Lower leg skin (tissue), 4 donors: ENCODE results near the gene PSMB5. TPM values are rescaled to one million over a fixed set of nuclear protein-coding genes. Genes with fewer than 3 reads are reported as not detected.
"Not testable (repeated sequence)": the region's sequence is repeated elsewhere in the genome, so short reads cannot be mapped to it uniquely, and the experiment has no call there.

ENCODE experiments used
- DNase-seq, 2 donors: peaks; one replicate each; pipeline ENCODE4 v3.0.0-alpha.2; 2019; ENCODE audit warnings: low spot score in 2 of 2
- H3K4me3 ChIP-seq: fragments of 200-600 bp; sonication (generic); 2 replicates; pipeline ENCODE4 v1.5.1; 2017; ENCODE audit warnings: mild to moderate bottlenecking, low read depth; ENCODE audit not compliant: poor library complexity, severe bottlenecking
- CTCF ChIP-seq, 3 donors: fragments of 450-650 bp; IDR thresholded peaks; one replicate each; pipeline ENCODE4 v1.5.1; 2016; ENCODE audit warnings: antibody characterized with exemption in 3 of 3, mild to moderate bottlenecking in 3 of 3, moderate library complexity in 2 of 3
- POLR2A ChIP-seq, 2 donors: fragments of 450-650 bp; IDR thresholded peaks; one replicate each; pipeline ENCODE4 v1.6.1; 2016 to 2017; ENCODE audit warnings: antibody characterized with exemption in 2 of 2, mild to moderate bottlenecking in 1 of 2, moderate library complexity in 1 of 2
- WGBS, 2 donors: methylation state at CpG; one replicate each; pipeline ENCODE4 v1.1.5; 2018; 5-methylcytosine and 5-hydroxymethylcytosine counted together
- intact Hi-C: fragments of 100-400 bp; cut with DNase I; formaldehyde crosslinking; loops from one replicate; pipeline ENCODE4 v1.15.0; 2023; ENCODE audit warnings: low total_unique reads
- total RNA-seq, 4 donors: library from RNA; depleted of rRNA; stranded (reverse); fragments of >200 nt; gene quantifications; one replicate each; pipeline ENCODE4 v1.1.0, GENCODE V29; 2016

PSMB5 gene
- total RNA-seq, 4 donors from 2014 or later, result 70.6 to 148 (median 116) TPM

DNA sequence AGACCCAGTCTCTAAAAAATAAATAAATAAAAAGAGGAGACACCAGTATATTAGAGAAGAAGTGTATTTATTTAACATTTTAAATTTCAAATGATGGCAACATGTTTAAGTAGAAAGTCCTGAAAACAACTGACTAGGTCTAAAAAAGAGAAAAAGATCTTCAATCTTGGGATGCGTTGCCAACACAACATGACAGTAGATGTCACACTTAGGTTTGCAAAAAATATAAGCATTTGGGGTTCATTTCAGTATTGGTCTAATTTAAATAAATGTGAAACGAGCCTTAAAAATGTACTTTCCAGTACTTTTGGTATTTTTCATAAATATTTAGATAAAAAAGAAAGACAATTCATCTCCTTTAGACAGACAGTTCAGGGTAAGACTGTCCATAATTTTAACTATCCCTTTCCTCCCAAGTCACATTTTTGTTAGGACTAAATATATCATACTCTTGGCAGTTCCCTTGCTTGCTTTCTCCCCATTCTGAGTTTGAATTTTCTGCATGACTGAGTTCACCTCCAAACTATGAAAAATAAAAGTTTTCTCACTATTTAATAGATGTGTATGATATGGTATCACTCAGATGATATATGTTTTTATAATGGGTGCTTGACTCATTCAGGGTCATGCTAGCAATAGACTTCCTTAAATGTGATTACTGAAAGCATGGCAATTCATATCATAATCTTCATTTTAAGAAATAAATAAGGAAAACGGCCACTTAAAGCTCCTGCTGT, 29.1 kb downstream of the PSMB5 start:
- TF ChIP-seq POLR2A (IDR thresholded peaks at IDR 0.05), result no peak
- no peak for TF ChIP-seq CTCF (IDR thresholded peaks at IDR 0.05)
- no peak overlapping the region for H3K4me3 ChIP-seq
- no peak for DNase-seq
- intact Hi-C loops, result no loop called here
- WGBS, 2 donors, result 80 to 83% methylated on average over 3 of the region's 3 CpGs

DNA sequence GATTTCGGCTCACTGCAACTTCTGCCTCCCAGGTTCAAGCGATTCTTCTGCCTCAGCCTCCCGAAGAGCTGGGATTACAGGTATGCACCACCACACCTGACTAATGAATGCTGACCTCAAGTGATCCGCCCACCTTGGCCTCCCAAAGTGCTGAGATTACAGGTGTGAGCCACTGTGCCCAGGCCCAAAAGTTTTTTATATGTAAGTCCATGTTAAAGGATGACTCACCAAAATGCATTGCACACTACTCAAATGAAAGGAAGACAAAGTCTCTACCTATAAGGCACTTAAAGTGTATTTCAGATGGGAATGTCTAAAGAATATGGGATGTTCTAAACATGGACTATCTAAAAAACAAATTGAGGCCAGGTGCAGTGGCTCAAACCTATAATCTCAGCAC, 30.4 kb downstream of the PSMB5 start:
- WGBS, 2 donors, result 95 to 97% methylated on average over 4 of the region's 4 CpGs
- intact Hi-C loops, H3K4me3 ChIP-seq: not testable (repeated sequence)
- peak in 1 of 2 donors; percentile 66 for DNase-seq

DNA sequence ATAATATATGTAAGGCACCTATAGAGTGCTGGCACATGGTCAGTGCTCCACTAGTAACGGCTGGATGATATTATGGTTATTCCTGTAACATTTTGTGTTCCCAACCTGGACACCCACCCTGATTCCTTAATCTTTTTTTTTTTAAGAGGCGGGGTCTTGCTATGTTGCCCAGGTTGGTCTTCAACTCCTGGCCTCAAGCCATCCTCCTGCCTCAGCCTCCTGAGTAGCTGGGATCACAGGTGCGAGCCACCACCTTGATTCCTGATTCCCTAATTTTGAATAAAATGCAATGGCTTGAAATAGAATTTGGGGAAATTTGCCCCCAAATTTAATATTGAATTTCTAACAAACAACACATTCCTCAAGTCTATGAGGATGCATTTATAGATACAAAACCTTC, 32.1 kb downstream of the PSMB5 start:
- no peak for TF ChIP-seq CTCF (IDR thresholded peaks at IDR 0.05)
- no peak for TF ChIP-seq POLR2A (IDR thresholded peaks at IDR 0.05)
- H3K4me3 ChIP-seq, result no peak overlapping the region
- intact Hi-C loops, result no loop called here
- 94 to 95% methylated on average over 3 of the region's 3 CpGs for WGBS, 2 donors
- no peak for DNase-seq

DNA sequence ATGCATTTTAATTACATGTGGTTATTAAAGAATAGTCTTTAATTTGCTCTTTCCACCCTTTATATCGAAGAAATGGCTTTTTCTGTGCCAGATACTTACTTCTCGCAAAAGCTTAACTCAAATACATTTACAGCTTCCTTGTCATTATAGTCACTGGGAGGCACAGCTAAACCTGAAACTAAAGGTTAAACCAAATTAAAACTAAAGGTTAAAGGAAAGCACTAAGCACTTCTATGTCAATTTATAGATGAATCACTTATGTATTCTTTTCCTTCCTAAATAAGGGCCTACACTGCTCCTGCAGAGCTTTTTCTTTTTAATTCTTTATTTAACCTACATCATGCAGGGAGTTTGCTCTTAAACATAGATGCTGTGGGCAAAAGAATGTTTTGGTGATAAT, 33.8 kb downstream of the PSMB5 start:
- 92 to 93% methylated on average over 2 of the region's 2 CpGs for WGBS, 2 donors
- DNase-seq, result no peak
- no peak overlapping the region for H3K4me3 ChIP-seq
- intact Hi-C loops, result no loop called here
- TF ChIP-seq POLR2A (IDR thresholded peaks at IDR 0.05) (no peak), CTCF (IDR thresholded peaks at IDR 0.05) (no peak)

- DNase-seq, result peak in 1 of 2 donors; percentile 71
- WGBS, 2 donors, result 86 to 93% methylated on average over 16 of the region's 16 CpGs
- H3K4me3 ChIP-seq, result no peak overlapping the region
- TF ChIP-seq POLR2A (IDR thresholded peaks at IDR 0.05) (no peak), CTCF (IDR thresholded peaks at IDR 0.05) (no peak)
- intact Hi-C loops, result no loop called here
These were observed 36.2 kb downstream of the PSMB5 start for GRCh38 chr14:22998329-22999012.

GRCh38 chr14:22997676-22998323, 36.9 kb downstream of the PSMB5 start:
- WGBS, 2 donors, result 77 to 79% methylated on average over 9 of the region's 9 CpGs
- H3K4me3 ChIP-seq, result no peak overlapping the region
- TF ChIP-seq CTCF (IDR thresholded peaks at IDR 0.05) (no peak), POLR2A (IDR thresholded peaks at IDR 0.05) (no peak)
- intact Hi-C loops, result no loop called here
- DNase-seq, result peak in 1 of 2 donors; percentile 21
